Erythroblast (primary cell): ENCODE data around the gene SORCS1.

Experiments
- GATA1 ChIP-seq: IDR thresholded peaks from 2 replicates; pipeline ENCODE4 v1.6.1; 2011; ENCODE audit warnings: low read depth, mild to moderate bottlenecking, control low read depth, low read length, moderate library complexity
- POLR2A ChIP-seq: IDR thresholded peaks from 2 replicates; pipeline ENCODE4 v1.6.1; 2011; ENCODE audit warnings: mild to moderate bottlenecking, low read length

DNA sequence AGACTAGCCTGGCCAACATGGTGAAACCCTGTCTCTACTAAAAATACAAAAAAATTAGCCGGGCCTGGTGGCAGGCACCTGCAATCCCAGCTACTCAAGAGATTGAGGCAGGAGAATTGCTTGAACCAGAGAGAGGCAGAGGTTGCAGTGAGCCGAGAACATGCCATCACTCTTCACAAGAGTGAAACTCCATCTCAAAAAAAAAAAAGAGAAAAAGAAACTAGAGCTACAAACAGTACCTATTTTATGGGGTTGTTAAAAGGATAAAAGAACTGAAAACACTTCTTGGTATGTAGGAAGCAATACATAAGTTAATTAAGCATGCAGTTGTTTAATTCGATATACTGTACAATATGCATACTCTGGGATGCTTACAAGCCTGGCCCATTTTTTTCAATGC lies 216.9 kb downstream of the SORCS1 start:
- no peak for TF ChIP-seq POLR2A
- TF ChIP-seq GATA1: no peak
